Right atrium auricular region (tissue), 2 donors: ENCODE results near the gene RGL1. TPM values are rescaled to one million over a fixed set of nuclear protein-coding genes. Genes with fewer than 3 reads are reported as not detected.

Experiments used
- DNase-seq: peaks from one replicate; pipeline ENCODE4 v3.0.0-alpha.2; 2019; ENCODE audit warnings: low spot score
- H3K27ac ChIP-seq, 2 donors: fragments of 200-600 bp; sonication (generic); 1 replicate in 1 of 2; 2 replicates in 1 of 2; pipeline ENCODE4 v1.5.1; 2016 to 2019
- H3K27me3 ChIP-seq, 2 donors: fragments of 200-600 bp; sonication (generic); one replicate each; pipeline versions ENCODE4 v1.5.1 to v1.6.0; 2017 to 2019
- H3K36me3 ChIP-seq: fragments of 200-600 bp; sonication (generic); one replicate; pipeline ENCODE4 v1.5.1; 2016
- H3K4me1 ChIP-seq, 2 donors: fragments of 200-600 bp; sonication (generic); one replicate each; pipeline versions ENCODE4 v1.5.1 to v1.6.0; 2017 to 2019
- H3K4me3 ChIP-seq, 2 donors: fragments of 200-600 bp; sonication (generic); 1 replicate in 1 of 2; 2 replicates in 1 of 2; pipeline ENCODE4 v1.5.1; 2017 to 2019; ENCODE audit warnings: mild to moderate bottlenecking in 1 of 2, moderate library complexity in 1 of 2
- H3K9me3 ChIP-seq, 2 donors: fragments of 200-600 bp; sonication (generic); one replicate each; pipeline ENCODE4 v1.5.1; 2019
- total RNA-seq, 2 donors: library from RNA; depleted of rRNA; stranded (reverse); fragments of >200 nt; gene quantifications; one replicate each; pipeline ENCODE4 v1.1.0, GENCODE V29; 2016
- TF ChIP-seq, protein P1 (sequence below), 2 donors: fragments of 200-600 bp; sonication (generic); IDR thresholded peaks; one replicate each; pipeline ENCODE4 v1.5.1; 2019; ENCODE audit warnings: antibody characterized with exemption in 2 of 2

RGL1 gene
- total RNA-seq, 2 donors from 2014 or later = 14.9 to 22.7 TPM

- TF ChIP-seq, protein P1, sequence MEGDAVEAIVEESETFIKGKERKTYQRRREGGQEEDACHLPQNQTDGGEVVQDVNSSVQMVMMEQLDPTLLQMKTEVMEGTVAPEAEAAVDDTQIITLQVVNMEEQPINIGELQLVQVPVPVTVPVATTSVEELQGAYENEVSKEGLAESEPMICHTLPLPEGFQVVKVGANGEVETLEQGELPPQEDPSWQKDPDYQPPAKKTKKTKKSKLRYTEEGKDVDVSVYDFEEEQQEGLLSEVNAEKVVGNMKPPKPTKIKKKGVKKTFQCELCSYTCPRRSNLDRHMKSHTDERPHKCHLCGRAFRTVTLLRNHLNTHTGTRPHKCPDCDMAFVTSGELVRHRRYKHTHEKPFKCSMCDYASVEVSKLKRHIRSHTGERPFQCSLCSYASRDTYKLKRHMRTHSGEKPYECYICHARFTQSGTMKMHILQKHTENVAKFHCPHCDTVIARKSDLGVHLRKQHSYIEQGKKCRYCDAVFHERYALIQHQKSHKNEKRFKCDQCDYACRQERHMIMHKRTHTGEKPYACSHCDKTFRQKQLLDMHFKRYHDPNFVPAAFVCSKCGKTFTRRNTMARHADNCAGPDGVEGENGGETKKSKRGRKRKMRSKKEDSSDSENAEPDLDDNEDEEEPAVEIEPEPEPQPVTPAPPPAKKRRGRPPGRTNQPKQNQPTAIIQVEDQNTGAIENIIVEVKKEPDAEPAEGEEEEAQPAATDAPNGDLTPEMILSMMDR (IDR thresholded peaks at IDR 0.05) = no peak
- peak overlapping the region; percentile 24 to 51 for H3K27ac ChIP-seq
- peaks cover 0 to 23% of the 10 kb centered on the region in 2 donors for H3K4me1 ChIP-seq
Measured at GRCh38 chr1:183842795-183843144, 37.9 kb downstream of the RGL1 start.

DNA sequence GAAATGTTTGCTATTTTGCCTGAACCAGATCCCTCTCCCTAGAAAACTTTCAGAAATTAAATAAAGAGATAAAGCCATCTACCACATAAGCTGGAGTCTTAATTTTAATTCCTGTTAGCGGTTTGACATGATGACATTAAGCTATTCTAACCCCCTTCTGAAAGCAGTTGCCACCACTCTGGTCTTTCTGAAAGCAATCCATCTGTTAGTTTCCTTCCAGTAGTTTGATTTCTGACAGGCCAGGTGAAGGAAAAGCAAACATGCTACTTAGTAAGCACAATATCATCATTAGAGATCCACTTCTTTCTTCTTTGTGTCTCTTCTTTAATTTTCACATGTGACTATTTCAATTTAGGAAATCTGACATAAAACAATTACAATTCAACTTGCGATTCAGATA, 39.9 kb downstream of the RGL1 start:
- peaks cover 0 to 22% of the 10 kb centered on the region in 2 donors for H3K4me1 ChIP-seq
- no peak overlapping the region for H3K4me3 ChIP-seq
- TF ChIP-seq, protein P1 (IDR thresholded peaks at IDR 0.05) = no peak
- H3K9me3 ChIP-seq = no peaks in the 10 kb centered on the region
- no peaks in the 10 kb centered on the region for H3K27me3 ChIP-seq
- no peak for DNase-seq
- no peaks in the 10 kb centered on the region for H3K36me3 ChIP-seq
- no peak overlapping the region for H3K27ac ChIP-seq

More at GRCh38 chr1:183842795-183843144, 37.9 kb downstream of the RGL1 start:
- Histone ChIP-seq H3K27me3 (no peaks in the 10 kb centered on the region), H3K36me3 (no peaks in the 10 kb centered on the region), H3K9me3 (no peaks in the 10 kb centered on the region), H3K4me3 (no peak overlapping the region)
- DNase-seq = no peak

DNA sequence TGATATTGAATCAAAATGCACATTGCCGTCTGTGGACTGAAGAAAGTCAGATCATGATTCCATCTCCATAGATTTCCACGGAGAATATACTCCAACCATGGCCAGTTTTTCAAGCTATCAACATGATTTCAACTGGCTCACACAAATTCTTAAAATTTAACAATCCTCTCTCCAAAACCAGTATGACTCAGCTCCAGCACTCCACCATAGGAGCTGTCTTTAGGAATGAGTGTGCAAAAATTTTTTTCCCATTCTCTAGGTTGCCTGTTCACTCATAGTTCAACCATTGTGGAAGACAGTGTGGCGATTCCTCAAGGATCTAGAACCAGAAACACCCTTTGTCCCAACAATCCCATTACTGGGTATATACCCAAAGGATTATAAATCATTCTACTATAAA, 40.8 kb downstream of the RGL1 start:
- no peak for DNase-seq
- no peak overlapping the region for H3K4me3 ChIP-seq
- H3K4me1 ChIP-seq = peaks cover 0 to 22% of the 10 kb centered on the region in 2 donors
- TF ChIP-seq, protein P1 (IDR thresholded peaks at IDR 0.05) = no peak
- no peaks in the 10 kb centered on the region for H3K9me3 ChIP-seq
- H3K36me3 ChIP-seq = no peaks in the 10 kb centered on the region
- no peaks in the 10 kb centered on the region for H3K27me3 ChIP-seq
- no peak overlapping the region for H3K27ac ChIP-seq

DNA sequence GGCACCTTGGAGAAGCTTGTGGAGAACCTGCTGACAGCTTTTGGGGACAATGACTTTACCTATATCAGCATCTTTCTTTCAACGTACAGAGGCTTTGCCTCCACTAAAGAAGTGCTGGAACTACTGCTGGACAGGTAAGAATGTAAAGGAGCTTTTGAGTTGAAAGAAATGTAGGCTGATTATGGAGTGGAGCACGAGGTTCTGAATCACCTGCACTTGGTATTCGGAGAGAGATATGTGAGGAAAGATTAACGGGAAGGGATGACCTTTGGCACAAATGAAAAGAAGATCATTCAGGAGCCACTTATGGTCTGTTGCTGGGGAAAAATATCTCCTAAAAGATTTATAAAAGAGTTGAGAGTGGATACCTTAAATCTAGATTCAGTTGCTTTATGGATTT, 42.7 kb downstream of the RGL1 start:
- Histone ChIP-seq H3K4me1 (peaks cover 0 to 14% of the 10 kb centered on the region in 2 donors), H3K27ac (no peak overlapping the region)
- TF ChIP-seq, protein P1 (IDR thresholded peaks at IDR 0.05) = no peak

DNA sequence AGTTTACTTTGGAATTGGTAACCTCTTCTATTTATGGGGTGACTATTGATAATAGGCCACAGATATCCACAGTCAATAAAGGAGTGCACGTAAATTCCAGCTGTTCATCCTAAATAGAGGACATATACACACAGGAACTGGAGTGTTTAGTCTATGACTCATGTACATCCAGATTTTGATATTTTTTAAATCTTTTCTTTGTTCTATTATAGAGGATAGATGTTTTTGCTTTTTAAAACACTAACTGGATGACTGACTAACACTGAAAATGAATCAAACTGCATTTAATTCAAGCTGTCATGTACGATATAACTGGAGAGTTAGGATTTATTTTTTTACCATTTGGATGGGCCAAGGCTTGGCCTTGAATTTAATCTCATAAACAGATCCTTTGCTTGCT, 45.9 kb downstream of the RGL1 start:
- Histone ChIP-seq H3K4me3 (no peak overlapping the region), H3K27me3 (no peaks in the 10 kb centered on the region), H3K4me1 (no peaks in the 10 kb centered on the region), H3K27ac (no peak overlapping the region), H3K9me3 (no peaks in the 10 kb centered on the region), H3K36me3 (no peaks in the 10 kb centered on the region)
- DNase-seq = no peak
- TF ChIP-seq, protein P1 (IDR thresholded peaks at IDR 0.05) = no peak

More for the DNA sequence above, 42.7 kb downstream of the RGL1 start:
- DNase-seq = no peak
- Histone ChIP-seq H3K9me3 (no peaks in the 10 kb centered on the region), H3K36me3 (no peaks in the 10 kb centered on the region), H3K27me3 (no peaks in the 10 kb centered on the region), H3K4me3 (no peak overlapping the region)

DNA sequence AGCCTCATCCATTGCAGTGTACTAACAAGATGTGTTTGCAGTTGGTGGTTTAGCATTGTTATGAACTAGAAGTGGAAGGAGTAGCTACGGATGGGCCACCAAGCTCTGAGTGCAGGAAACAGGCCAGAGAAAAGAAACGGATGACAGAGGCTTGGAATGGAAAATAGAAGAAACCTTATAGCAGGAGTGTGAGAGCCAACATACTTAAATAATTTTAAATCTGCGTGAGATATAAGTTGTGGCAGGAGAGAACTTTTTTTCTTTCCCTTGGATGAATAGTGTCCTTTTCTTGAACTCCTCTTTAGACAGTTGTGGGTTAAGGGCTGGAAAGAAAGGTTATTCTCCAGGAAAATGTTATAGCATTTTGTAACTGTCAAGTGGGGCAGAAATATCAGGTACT, 54.2 kb downstream of the RGL1 start:
- peaks cover 7% of the 10 kb centered on the region for H3K36me3 ChIP-seq
- H3K4me1 ChIP-seq = peaks cover 0 to 11% of the 10 kb centered on the region in 2 donors
- no peaks in the 10 kb centered on the region for H3K27me3 ChIP-seq
- no peak overlapping the region for H3K4me3 ChIP-seq
- no peak for DNase-seq
- TF ChIP-seq, protein P1 (IDR thresholded peaks at IDR 0.05) = no peak
- H3K27ac ChIP-seq = no peak overlapping the region
- no peaks in the 10 kb centered on the region for H3K9me3 ChIP-seq
